Testis (tissue), 3 donors: ENCODE measurements around the gene GMEB2. TPM values are rescaled to one million over a fixed set of nuclear protein-coding genes. Genes with fewer than 3 reads are reported as not detected.

Source experiments
- DNase-seq: peaks from one replicate; pipeline ENCODE4 v3.0.0-alpha.2; 2019
- H3K27ac ChIP-seq, 2 donors: fragments of 200-600 bp; sonication (generic); one replicate each; pipeline ENCODE4 v1.5.1; 2019
- H3K27me3 ChIP-seq: fragments of 200-600 bp; sonication (generic); one replicate; pipeline ENCODE4 v1.5.1; 2019
- H3K36me3 ChIP-seq: fragments of 200-600 bp; sonication (generic); one replicate; pipeline ENCODE4 v1.5.1; 2017; ENCODE audit warnings: low read depth; ENCODE audit errors: missing control alignments
- H3K4me1 ChIP-seq: fragments of 200-600 bp; sonication (generic); one replicate; pipeline ENCODE4 v1.5.1; 2019
- H3K4me3 ChIP-seq, 2 donors: fragments of 200-600 bp; sonication (generic); one replicate each; pipeline ENCODE4 v1.5.1; 2017 to 2019
- H3K9me3 ChIP-seq: fragments of 200-600 bp; sonication (generic); one replicate; pipeline ENCODE4 v1.5.1; 2017
- CTCF ChIP-seq, 3 experiments: fragments of 450-650 bp in 2 of 3; fragments of 200-600 bp in 1 of 3; sonication (generic) in 1 of 3; IDR thresholded peaks; one replicate each; pipeline ENCODE4 v1.5.1; 2016 to 2019; ENCODE audit warnings: antibody characterized with exemption in 3 of 3, mild to moderate bottlenecking in 2 of 3, moderate library complexity in 1 of 3
- POLR2A ChIP-seq: fragments of 450-650 bp; IDR thresholded peaks from one replicate; pipeline ENCODE4 v1.6.1; 2017; ENCODE audit warnings: antibody characterized with exemption, mild to moderate bottlenecking, moderate library complexity
- whole genome bisulfite sequencing, 2 donors: methylation state at CpG; one replicate each; pipeline ENCODE4 v1.1.5; 2018; 5-methylcytosine and 5-hydroxymethylcytosine counted together
- intact Hi-C: fragments of 100-400 bp; cut with DNase I; formaldehyde crosslinking; loops from one replicate; pipeline ENCODE4 v1.15.1; 2023; ENCODE audit warnings: low total_unique reads
- polyA plus RNA-seq: library from polyadenylated mRNA; stranded (reverse); fragments of 350-450 nt; fragmentation: Illumina TruSeq; extraction: RNeasy Lipid Tissue Mini Kit (QIAGEN cat#74804); gene quantifications from one replicate; pipeline ENCODE4 v1.2.3, GENCODE V29; 2014; ENCODE audit warnings: low read depth, low replicate concordance; ENCODE audit not compliant: insufficient read depth
- total RNA-seq, 2 donors: library from RNA; depleted of rRNA; stranded (reverse); fragments of >200 nt; gene quantifications; one replicate each; pipeline ENCODE4 v1.2.3, GENCODE V29; 2016

The GMEB2 gene
- total and polyA plus RNA-seq, 3 donors from 2014 or later, result 20.3 to 33.1 (median 31.0) TPM

- TF ChIP-seq POLR2A (no peak), CTCF (IDR thresholded peaks at IDR 0.05) (no peak)
- DNase-seq, result no peak
- 91 to 95% methylated on average over 4 to 13 of the region's 13 CpGs for WGBS, 2 donors
Measured at GRCh38 chr20:63592661-63593060, 34.2 kb downstream of the GMEB2 start.

GRCh38 chr20:63591786-63592355 is 35.0 kb downstream of the GMEB2 start:
- no peak overlapping the region for H3K27ac ChIP-seq
- no peaks in the 10 kb centered on the region for H3K4me1 ChIP-seq
- H3K4me3 ChIP-seq, result no peak overlapping the region
- no peaks in the 10 kb centered on the region for H3K36me3 ChIP-seq
- WGBS, 2 donors, result 88 to 93% methylated on average over 26 to 28 of the region's 28 CpGs
- no peaks in the 10 kb centered on the region for H3K27me3 ChIP-seq
- TF ChIP-seq POLR2A (no peak), CTCF (IDR thresholded peaks at IDR 0.05) (no peak)
- DNase-seq, result no peak
- no peaks in the 10 kb centered on the region for H3K9me3 ChIP-seq
- intact Hi-C loops, result no loop called here

More at GRCh38 chr20:63592661-63593060, 34.2 kb downstream of the GMEB2 start:
- Histone ChIP-seq H3K27me3 (no peaks in the 10 kb centered on the region), H3K9me3 (no peaks in the 10 kb centered on the region), H3K4me3 (no peak overlapping the region), H3K4me1 (no peaks in the 10 kb centered on the region), H3K27ac (no peak overlapping the region), H3K36me3 (no peaks in the 10 kb centered on the region)
- intact Hi-C loops, result no loop called here

- no peaks in the 10 kb centered on the region for H3K27me3 ChIP-seq
- no peaks in the 10 kb centered on the region for H3K9me3 ChIP-seq
- intact Hi-C loops, result no loop called here
- no peak for DNase-seq
- no peaks in the 10 kb centered on the region for H3K4me1 ChIP-seq
- TF ChIP-seq CTCF (IDR thresholded peaks at IDR 0.05) (no peak), POLR2A (no peak)
- whole genome bisulfite sequencing, 2 donors, result 91 to 94% methylated on average over 4 of the region's 4 CpGs
- no peak overlapping the region for H3K4me3 ChIP-seq
- H3K36me3 ChIP-seq, result no peaks in the 10 kb centered on the region
- H3K27ac ChIP-seq, result no peak overlapping the region
Measured at GRCh38 chr20:63591147-63591533, 35.8 kb downstream of the GMEB2 start.

GRCh38 chr20:63590218-63591146 is 36.4 kb downstream of the GMEB2 start:
- WGBS, 2 donors, result 92 to 94% methylated on average over 30 to 50 of the region's 52 CpGs
- H3K4me3 ChIP-seq, result no peak overlapping the region
- no peaks in the 10 kb centered on the region for H3K4me1 ChIP-seq
- DNase-seq, result no peak
- no peaks in the 10 kb centered on the region for H3K36me3 ChIP-seq
- no peaks in the 10 kb centered on the region for H3K27me3 ChIP-seq
- H3K9me3 ChIP-seq, result no peaks in the 10 kb centered on the region
- intact Hi-C loops, result no loop called here
- no peak for TF ChIP-seq CTCF (IDR thresholded peaks at IDR 0.05)
- TF ChIP-seq POLR2A, result no peak
- H3K27ac ChIP-seq, result no peak overlapping the region
